ENCODE data around the gene UTP11.

GRCh38 chr1:38014171-38014570 lies 1.6 kb downstream of the UTP11 start:
- TF ChIP-seq TSHZ2 (CRISPR knock-in tag; IDR thresholded peaks at IDR 0.05) (no peak), ZFP3 (CRISPR knock-in tag; IDR thresholded peaks at IDR 0.05) (no peak), ZNF8 (CRISPR knock-in tag; IDR thresholded peaks at IDR 0.05) (no peak), ZFP30 (CRISPR knock-in tag; IDR thresholded peaks at IDR 0.05) (no peak), TCF4 (CRISPR knock-in tag; IDR thresholded peaks at IDR 0.05; ENCODE audit: borderline replicate concordance) (no peak), GLIS3 (CRISPR knock-in tag; IDR thresholded peaks at IDR 0.05) (no peak), ZNF70 (CRISPR knock-in tag; IDR thresholded peaks at IDR 0.05) (no peak), ARNTL (CRISPR knock-in tag; IDR thresholded peaks at IDR 0.05; ENCODE audit: borderline replicate concordance, low read depth) (no peak), RARB (CRISPR knock-in tag; IDR thresholded peaks at IDR 0.05) (no peak), SNAI2 (CRISPR knock-in tag; IDR thresholded peaks at IDR 0.05) (no peak), PATZ1 (CRISPR knock-in tag; IDR thresholded peaks at IDR 0.05; ENCODE audit: borderline replicate concordance) (no peak), ZC3H10 (CRISPR knock-in tag; IDR thresholded peaks at IDR 0.05) (no peak)
